HepG2 (cell line): Measurements from ENCODE around the gene BAMBI. TPM values are rescaled to one million over a fixed set of nuclear protein-coding genes. Genes with fewer than 3 reads are reported as not detected.

Experiments
- ATAC-seq: fragments of 200-7000 bp; cut with Tn5 transposase; 3 replicates; pipeline ENCODE4 v1.9.1; 2020; ENCODE audit warnings: mild to moderate bottlenecking, moderate library complexity
- BruUV-seq: library from RNA; stranded (reverse); fragments of 400-500 nt; replicated peaks from 2 replicates; lab custom pipeline; 2021; lab: Mats Ljungman, UMichigan
- CTCF ChIA-PET: fragments of 300-600 bp; formaldehyde crosslinking; extraction: SDS; loops from one replicate; lab custom pipeline; 2021; ENCODE audit warnings: low total read pairs, inconsistent platforms, low intra/inter-chr PET ratio; lab: Yijun Ruan, JAX
- POLR2A ChIA-PET: fragments of 350-600 bp; sonication (Branson Sonifier 250); formaldehyde crosslinking; loops from one replicate; lab custom pipeline; 2020; ENCODE audit warnings: antibody characterized with exemption, inconsistent platforms; lab: Yijun Ruan, JAX
- DNase-seq: peaks from one replicate; pipeline ENCODE4 v3.0.0-alpha.2; 2015; ENCODE audit warnings: low spot score
- FAIRE-seq: peaks from 3 replicates; lab custom pipeline; 2011; peaks lifted over from hg19 to GRCh38; lab: Jason Lieb, UNC
- H2AFZ ChIP-seq: one replicate; pipeline ENCODE4 v1.6.1; 2011; ENCODE audit warnings: low read length, inconsistent platforms
- H3K27ac ChIP-seq: fragments of 300-600 bp; 3 replicates; pipeline ENCODE4 v1.8.0; 2011; ENCODE audit warnings: mixed run types, mild to moderate bottlenecking, mixed read lengths, low read length, inconsistent platforms; ENCODE audit not compliant: insufficient read depth; ENCODE audit errors: extremely low read length
- H3K27me3 ChIP-seq, 2 experiments: fragments of 200-600 bp in 1 of 2; 2 replicates in 1 of 2; 3 replicates in 1 of 2; pipeline versions ENCODE4 v1.6.0 to v1.8.0; 2011; ENCODE audit warnings: low read length in 2 of 2, mild to moderate bottlenecking in 2 of 2, moderate library complexity in 2 of 2, inconsistent platforms in 1 of 2; ENCODE audit not compliant: insufficient read depth in 2 of 2, control insufficient read depth in 1 of 2
- H3K36me3 ChIP-seq, 2 experiments: fragments of 200-600 bp in 1 of 2; replicated peaks in 1 of 2; 2 replicates in 1 of 2; 3 replicates in 1 of 2; pipeline versions ENCODE4 v1.5.1 to v1.8.0; 2011; ENCODE audit warnings: low read length in 2 of 2, inconsistent platforms in 1 of 2; ENCODE audit not compliant: insufficient read depth in 2 of 2, control insufficient read depth in 1 of 2
- H3K4me1 ChIP-seq: 2 replicates; pipeline ENCODE4 v1.5.1; 2012; ENCODE audit warnings: low read length, inconsistent platforms; ENCODE audit not compliant: insufficient read depth
- H3K4me2 ChIP-seq: 2 replicates; pipeline ENCODE4 v1.6.0; 2011; ENCODE audit warnings: low read depth, low read length, inconsistent platforms
- H3K4me3 ChIP-seq, 3 experiments: fragments of 200-600 bp in 1 of 3; sonication (generic), shearing (Covaris generic) in 1 of 3; replicated peaks in 1 of 3; 2 replicates each; pipeline ENCODE4 v1.5.1; 2011 to 2016; ENCODE audit warnings: low read length in 3 of 3, inconsistent platforms in 2 of 3, low read depth in 2 of 3, mild to moderate bottlenecking in 2 of 3, control low read depth in 1 of 3, mixed read lengths in 1 of 3; ENCODE audit not compliant: insufficient read depth in 1 of 3
- H3K79me2 ChIP-seq: one replicate; pipeline ENCODE4 v1.6.1; 2011; ENCODE audit warnings: low read length, inconsistent platforms; ENCODE audit not compliant: insufficient read depth
- H3K9ac ChIP-seq: 2 replicates; pipeline ENCODE4 v1.6.0; 2011; ENCODE audit warnings: mild to moderate bottlenecking, low read depth, low read length, inconsistent platforms; ENCODE audit not compliant: insufficient read depth
- H3K9me3 ChIP-seq: 2 replicates; pipeline ENCODE4 v1.5.1; 2012; ENCODE audit warnings: mild to moderate bottlenecking, low read length
- H4K20me1 ChIP-seq: 2 replicates; pipeline ENCODE4 v1.6.0; 2011; ENCODE audit warnings: inconsistent platforms, mild to moderate bottlenecking, low read length, moderate library complexity; ENCODE audit not compliant: insufficient read depth
- CEBPB ChIP-seq: IDR thresholded peaks from 2 replicates; pipeline ENCODE4 v1.6.1; 2011; ENCODE audit warnings: low read depth, low read length, improper control_type of control experiment, borderline replicate concordance
- CEBPG ChIP-seq: IDR thresholded peaks from 2 replicates; pipeline ENCODE4 v1.6.1; 2016
- HNRNPLL ChIP-seq: fragments of 200-400 bp; formaldehyde crosslinking; IDR thresholded peaks from 2 replicates; pipeline ENCODE4 v1.6.1; 2017; ENCODE audit warnings: mild to moderate bottlenecking, low read depth, low read length; ENCODE audit not compliant: poor library complexity, severe bottlenecking
- ZNF850 ChIP-seq: sonication (generic); formaldehyde crosslinking; conservative IDR thresholded peaks from 2 replicates; pipeline ENCODE4 v1.9.0; 2021; ENCODE audit warnings: mild to moderate bottlenecking, missing genetic modification reagents
- WGBS: methylation state at CpG from one replicate; pipeline ENCODE4 v1.1.6; 2017; ENCODE audit warnings: low lambda C conversion rate; 5-methylcytosine and 5-hydroxymethylcytosine counted together
- in situ Hi-C: cut with HindIII; loops from 2 replicates; pipeline ENCODE4 v1.10.0; 2017; ENCODE audit warnings: low pct_unique_long_range_greater_than_20kb; ENCODE audit not compliant: extremely low pct_ligation_motif_present
- intact Hi-C: fragments of 100-400 bp; cut with micrococcal nuclease; formaldehyde crosslinking; loops from one replicate; pipeline ENCODE4 v1.10.0; 2022; ENCODE audit not compliant: unreplicated experiment
- polyA plus RNA-seq, 8 experiments: library from polyadenylated mRNA; depleted of rRNA in 3 of 8; stranded (reverse) in 7 of 8; unstranded in 1 of 8; fragments of >200 nt; fragmentation: Illumina TruSeq in 4 of 8; extraction: Trizol in 4 of 8; gene quantifications; 2 replicates each; pipeline versions ENCODE4 v1.2.1 to v1.2.3, GENCODE V29; 2011 to 2016; ENCODE audit warnings: low read depth in 4 of 8, missing spikeins in 1 of 8, mixed read lengths in 1 of 8; ENCODE audit not compliant: insufficient read depth in 1 of 8
- total RNA-seq, 5 experiments: library from RNA; depleted of rRNA; stranded (reverse); fragments of >200 nt; fragmentation: Illumina TruSeq; extraction: Trizol; gene quantifications; 2 replicates each; pipeline ENCODE4 v1.2.3, GENCODE V29; 2016; ENCODE audit warnings: low read depth in 1 of 5

Gene BAMBI
- total and polyA plus RNA-seq, 2 of the 13 experiments (the other 11 are each of a cell fraction or from before 2014, with no cell fraction given): 12.0 to 23.6 TPM

- peak; percentile 36 for TF ChIP-seq HNRNPLL
Observed at GRCh38 chr10:28668363-28669226, 8.7 kb upstream of the BAMBI start (continued).

- no peaks in the 10 kb centered on the region for H3K36me3 ChIP-seq
- no peak for DNase-seq
- FAIRE-seq: no peak
- BruUV-seq: no TSS peak
- ChIA-PET CTCF (no interaction called here), POLR2A (no interaction called here)
- no peak overlapping the region for H2AFZ ChIP-seq
- peak overlapping the region; percentile 69 for H3K4me2 ChIP-seq
- H3K9me3 ChIP-seq: no peaks in the 10 kb centered on the region
- TF ChIP-seq CEBPB (peak; percentile 57), CEBPG (CRISPR knock-in tag) (0 out of 2 replicates have a peak, but pooled peaks have one; percentile 12), ZNF850 (CRISPR knock-in tag) (no peak)
- WGBS: 42% methylated on average over 21 of the region's 21 CpGs
- peaks cover 22% of the 10 kb centered on the region for H3K4me1 ChIP-seq
- H3K4me3 ChIP-seq: peak overlapping the region in 2 of 3 experiments; percentile 34 to 50; a peak in 2 of 6 replicates
- H3K9ac ChIP-seq: no peak overlapping the region
- no peaks in the 10 kb centered on the region for H4K20me1 ChIP-seq
- intact Hi-C loops: no loop called here
- H3K79me2 ChIP-seq: no peaks in the 10 kb centered on the region
- peaks cover 5 to 52% of the 10 kb centered on the region in 2 experiments for H3K27me3 ChIP-seq
- in situ Hi-C loops: loop anchor here (5.0 kb wide), 1 partner anchor 463 kb away; no protein-coding TSS in a partner anchor
- ATAC-seq: no peak
- no peak overlapping the region for H3K27ac ChIP-seq
Observed at GRCh38 chr10:28669227-28670173, 7.8 kb upstream of the BAMBI start.
